PC-9 (cell line): Measurements from ENCODE around the gene FASN. TPM values are rescaled to one million over a fixed set of nuclear protein-coding genes. Genes with fewer than 3 reads are reported as not detected.

Experiments
- BruUV-seq: library from RNA; stranded (reverse); fragments of 400-500 nt; replicated peaks from 2 replicates; lab custom pipeline; 2021; lab: Mats Ljungman, UMichigan
- CTCF ChIA-PET: fragments of 300-600 bp; sonication (Branson Sonifier 250); formaldehyde crosslinking; loops from one replicate; lab custom pipeline; 2022; ENCODE audit warnings: antibody characterized with exemption; lab: Charles Lee
- POLR2A ChIA-PET: fragments of 300-600 bp; sonication (Branson Sonifier 250); formaldehyde crosslinking; loops from one replicate; lab custom pipeline; 2022; ENCODE audit warnings: antibody characterized with exemption; ENCODE audit not compliant: unreplicated experiment; lab: Charles Lee
- DNase-seq, 2 experiments: peaks; one replicate each; pipeline versions ENCODE4 v3.0.0 to v3.0.0-alpha.2; 2015 to 2022; ENCODE audit warnings: mixed read lengths in 1 of 2
- H2AFZ ChIP-seq: fragments of 200-600 bp; sonication (generic); 2 replicates; pipeline ENCODE4 v1.8.1; 2017; ENCODE audit warnings: antibody characterized with exemption
- H3F3A ChIP-seq: fragments of 200-600 bp; sonication (generic); 2 replicates; pipeline ENCODE4 v1.8.1; 2017; ENCODE audit warnings: antibody characterized with exemption, mild to moderate bottlenecking, low read depth; ENCODE audit not compliant: insufficient read depth
- H3K27ac ChIP-seq: fragments of 200-600 bp; sonication (generic); 2 replicates; pipeline ENCODE4 v1.6.1; 2016; ENCODE audit warnings: mixed run types
- H3K27me3 ChIP-seq: fragments of 200-600 bp; sonication (generic); 2 replicates; pipeline ENCODE4 v1.6.1; 2016; ENCODE audit warnings: low read depth, mixed run types; ENCODE audit not compliant: insufficient read depth
- H3K36me3 ChIP-seq: fragments of 200-600 bp; sonication (generic); 2 replicates; pipeline ENCODE4 v1.6.1; 2016; ENCODE audit warnings: low read depth, mixed run types
- H3K4me1 ChIP-seq: fragments of 200-600 bp; sonication (generic); replicated peaks from 2 replicates; pipeline ENCODE4 v1.6.1; 2016; ENCODE audit warnings: mixed run types; ENCODE audit not compliant: insufficient read depth
- H3K4me2 ChIP-seq: fragments of 200-600 bp; sonication (generic); 2 replicates; pipeline ENCODE4 v1.6.1; 2017; ENCODE audit warnings: mixed run types
- H3K4me3 ChIP-seq: fragments of 200-600 bp; sonication (generic); 2 replicates; pipeline ENCODE4 v1.6.1; 2016; ENCODE audit warnings: mixed run types
- H3K79me2 ChIP-seq: fragments of 200-600 bp; sonication (generic); 2 replicates; pipeline ENCODE4 v1.6.1; 2017; ENCODE audit warnings: low read depth, mixed run types
- H3K9me2 ChIP-seq: fragments of 200-600 bp; sonication (generic); 2 replicates; pipeline ENCODE4 v1.8.1; 2017; ENCODE audit warnings: mild to moderate bottlenecking; ENCODE audit not compliant: insufficient read depth
- H3K9me3 ChIP-seq: fragments of 200-600 bp; sonication (generic); 2 replicates; pipeline ENCODE4 v1.8.1; 2016; ENCODE audit warnings: low read depth; ENCODE audit not compliant: insufficient read depth
- H4K20me1 ChIP-seq: fragments of 200-600 bp; sonication (generic); 2 replicates; pipeline ENCODE4 v1.8.1; 2017; ENCODE audit not compliant: insufficient read depth
- EZH2 ChIP-seq: fragments of 200-600 bp; sonication (generic); IDR thresholded peaks from 2 replicates; pipeline ENCODE4 v1.8.0; 2017; ENCODE audit warnings: antibody characterized with exemption, low read depth
- intact Hi-C: fragments of 100-400 bp; cut with micrococcal nuclease; formaldehyde crosslinking; loops from one replicate; pipeline ENCODE4 v1.10.0; 2022; ENCODE audit not compliant: unreplicated experiment
- total RNA-seq: library from RNA; stranded (reverse); gene quantifications from 2 replicates; pipeline ENCODE4 v1.2.3, GENCODE V29; 2021
- TF ChIP-seq, protein P1 (sequence below): fragments of 200-600 bp; sonication (generic); conservative IDR thresholded peaks from 2 replicates; pipeline ENCODE4 v1.6.1; 2017; ENCODE audit warnings: mixed run types, antibody characterized with exemption, mild to moderate bottlenecking, moderate library complexity

The FASN gene
- total RNA-seq, 1 experiment from 2014 or later = 658 TPM

DNA sequence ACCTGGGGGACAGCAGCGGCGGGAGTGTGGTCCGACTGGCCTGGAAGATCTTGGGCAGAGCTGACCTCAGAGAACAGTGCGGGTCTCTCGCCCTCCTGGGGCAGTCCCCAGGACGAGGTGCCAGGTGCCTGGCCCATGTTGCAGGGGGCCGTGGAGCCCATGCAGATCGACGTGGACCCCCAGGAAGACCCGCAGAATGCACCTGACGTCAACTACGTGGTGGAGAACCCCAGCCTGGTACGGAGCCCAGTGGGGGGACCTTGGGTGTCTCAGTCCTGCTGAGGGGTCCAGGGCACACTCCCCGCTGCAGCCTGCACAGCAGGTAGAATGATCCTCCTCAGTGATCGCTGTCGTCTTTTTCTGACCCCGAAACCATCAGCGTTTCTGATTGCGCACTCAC lies 44.9 kb downstream of the FASN start:
- H3K36me3 ChIP-seq = no peaks in the 10 kb centered on the region
- no peaks in the 10 kb centered on the region for H3K27me3 ChIP-seq
- H3K79me2 ChIP-seq = peaks cover 13% of the 10 kb centered on the region
- BruUV-seq = no TSS peak
- ChIA-PET POLR2A (no interaction called here), CTCF (no interaction called here)
- H3K4me2 ChIP-seq = peak overlapping the region; percentile 88
- H3F3A ChIP-seq = no peaks in the 10 kb centered on the region
- H3K4me3 ChIP-seq = peak overlapping the region; percentile 76; the same call in 1 of the 2 replicates
- no peaks in the 10 kb centered on the region for H3K9me2 ChIP-seq
- H2AFZ ChIP-seq = no peak overlapping the region
- no peak for DNase-seq
- H4K20me1 ChIP-seq = no peaks in the 10 kb centered on the region
- no peak overlapping the region for H3K27ac ChIP-seq
- intact Hi-C loops = no loop called here
- H3K4me1 ChIP-seq = no peaks in the 10 kb centered on the region
- no peaks in the 10 kb centered on the region for H3K9me3 ChIP-seq
- TF ChIP-seq, protein P1, sequence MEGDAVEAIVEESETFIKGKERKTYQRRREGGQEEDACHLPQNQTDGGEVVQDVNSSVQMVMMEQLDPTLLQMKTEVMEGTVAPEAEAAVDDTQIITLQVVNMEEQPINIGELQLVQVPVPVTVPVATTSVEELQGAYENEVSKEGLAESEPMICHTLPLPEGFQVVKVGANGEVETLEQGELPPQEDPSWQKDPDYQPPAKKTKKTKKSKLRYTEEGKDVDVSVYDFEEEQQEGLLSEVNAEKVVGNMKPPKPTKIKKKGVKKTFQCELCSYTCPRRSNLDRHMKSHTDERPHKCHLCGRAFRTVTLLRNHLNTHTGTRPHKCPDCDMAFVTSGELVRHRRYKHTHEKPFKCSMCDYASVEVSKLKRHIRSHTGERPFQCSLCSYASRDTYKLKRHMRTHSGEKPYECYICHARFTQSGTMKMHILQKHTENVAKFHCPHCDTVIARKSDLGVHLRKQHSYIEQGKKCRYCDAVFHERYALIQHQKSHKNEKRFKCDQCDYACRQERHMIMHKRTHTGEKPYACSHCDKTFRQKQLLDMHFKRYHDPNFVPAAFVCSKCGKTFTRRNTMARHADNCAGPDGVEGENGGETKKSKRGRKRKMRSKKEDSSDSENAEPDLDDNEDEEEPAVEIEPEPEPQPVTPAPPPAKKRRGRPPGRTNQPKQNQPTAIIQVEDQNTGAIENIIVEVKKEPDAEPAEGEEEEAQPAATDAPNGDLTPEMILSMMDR = no peak
- TF ChIP-seq EZH2 = no peak

DNA sequence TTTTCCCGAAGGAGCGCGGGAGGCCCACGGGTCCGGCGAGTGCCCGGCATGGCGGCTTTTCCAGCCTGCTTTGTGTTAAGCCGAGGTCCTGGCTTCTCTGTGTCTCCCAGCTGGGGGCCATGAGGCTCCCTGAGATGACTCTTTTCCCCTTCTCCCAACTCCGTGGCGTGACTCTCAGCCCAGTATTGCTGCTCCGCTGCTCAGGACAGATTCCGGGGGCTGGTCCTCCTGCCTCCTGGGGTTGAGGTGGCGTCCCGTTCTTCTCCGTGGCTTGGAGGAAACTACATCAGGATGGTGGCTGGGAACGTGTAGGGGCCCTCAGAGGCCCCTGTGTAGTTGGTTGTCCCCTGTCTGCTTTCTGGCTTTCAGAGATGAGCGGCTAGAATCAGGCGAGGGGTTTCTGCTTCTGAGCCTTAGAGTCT lies 45.4 kb downstream of the FASN start:
- ChIA-PET POLR2A (no interaction called here), CTCF (no interaction called here)
- H3K79me2 ChIP-seq = peaks cover 13% of the 10 kb centered on the region
- no peaks in the 10 kb centered on the region for H3K36me3 ChIP-seq
- peak overlapping the region; percentile 76 for H3K4me3 ChIP-seq
- H2AFZ ChIP-seq = no peak overlapping the region
- DNase-seq = no peak
- H3K27me3 ChIP-seq = no peaks in the 10 kb centered on the region
- no peak overlapping the region for H3K27ac ChIP-seq
- no peak for TF ChIP-seq EZH2
- TF ChIP-seq, protein P1 = no peak
- peak overlapping the region; percentile 88 for H3K4me2 ChIP-seq
- H4K20me1 ChIP-seq = no peaks in the 10 kb centered on the region
- no peaks in the 10 kb centered on the region for H3K9me2 ChIP-seq
- no peaks in the 10 kb centered on the region for H3K9me3 ChIP-seq
- BruUV-seq = no TSS peak
- intact Hi-C loops = no loop called here
- no peaks in the 10 kb centered on the region for H3F3A ChIP-seq
- H3K4me1 ChIP-seq = no peaks in the 10 kb centered on the region

DNA sequence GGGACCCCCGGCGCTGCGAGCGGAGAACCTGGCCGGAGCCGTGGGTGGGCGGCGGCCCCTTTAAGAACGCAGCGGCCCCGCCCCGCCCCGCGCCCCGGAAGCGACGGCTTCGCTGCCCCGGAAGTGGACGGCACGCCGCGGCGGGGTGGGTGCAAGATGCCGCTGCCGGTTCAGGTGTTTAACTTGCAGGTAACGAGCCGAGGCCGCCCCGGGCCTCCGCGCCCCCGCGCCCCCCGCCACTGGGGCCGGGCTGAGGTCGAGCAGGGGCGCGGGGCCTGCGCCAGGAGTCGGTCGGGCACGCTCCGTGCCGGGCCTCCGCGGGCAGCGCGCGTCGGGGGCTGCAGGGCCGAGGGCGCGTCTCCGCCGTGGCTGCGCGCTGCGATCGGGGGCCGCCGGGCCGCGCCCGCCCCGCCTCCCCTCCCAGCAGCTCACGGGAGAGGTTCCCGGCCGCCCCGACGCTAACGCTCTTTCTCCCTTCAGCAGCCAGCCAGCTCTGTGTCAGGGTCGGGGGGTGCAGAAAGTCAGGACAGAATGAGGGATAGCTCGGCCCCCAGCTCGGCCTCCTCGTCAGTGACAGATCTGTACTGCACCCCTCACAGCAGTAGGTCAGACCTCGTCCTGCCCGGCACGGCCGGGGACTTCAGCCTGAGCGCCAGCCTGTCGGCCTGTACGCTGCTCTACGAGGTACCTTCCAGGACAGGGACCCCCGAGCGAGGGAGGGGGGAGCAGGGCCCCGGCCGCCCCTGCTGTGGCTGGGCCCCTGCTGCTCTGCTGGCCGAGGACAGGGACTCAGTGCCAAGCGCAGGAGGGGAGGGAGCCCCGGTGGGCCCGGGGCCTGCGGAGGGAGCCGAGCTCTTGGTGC lies 46.0 kb downstream of the FASN start, which contains the start of the genes GPS1 and RFNG:
Gene GPS1, plus strand, starts transcription at position 123 of the 862 bp plus-strand sequence. Its CDS starts 34 bp downstream, at position 157.
Gene RFNG, minus strand, starts transcription at position 36 of the 862 bp plus-strand sequence. CDS start 45 bp downstream, outside the sequence.
- no peak within 1 kb of the TSS for H2AFZ ChIP-seq
- intact Hi-C loops = no loop called here
- no peaks in the 10 kb centered on the region for H3K27me3 ChIP-seq
- H3K36me3 ChIP-seq = no peaks in the 10 kb centered on the region
- peak; percentile 46 to 80 for DNase-seq
- no peaks in the 10 kb centered on the region for H3F3A ChIP-seq
- ChIA-PET CTCF (interaction anchor here (0.7 kb wide), 1 partner anchor 30 kb away, joined by 3 read pairs; the partner anchor contains the start of gene CENPX), POLR2A (no interaction called here)
- H3K4me2 ChIP-seq = peak within 1 kb of the TSS; percentile 88
- H3K9me3 ChIP-seq = no peaks in the 10 kb centered on the region
- H4K20me1 ChIP-seq = no peaks in the 10 kb centered on the region
- H3K4me3 ChIP-seq = peak within 1 kb of the TSS; percentile 76
- TSS peak; percentile 45 for BruUV-seq
- TF ChIP-seq EZH2 = no peak
- TF ChIP-seq, protein P1 = no peak
- H3K27ac ChIP-seq = no peak within 1 kb of the TSS
- no peaks in the 10 kb centered on the region for H3K4me1 ChIP-seq
- peaks cover 13% of the 10 kb centered on the region for H3K79me2 ChIP-seq
- no peaks in the 10 kb centered on the region for H3K9me2 ChIP-seq
